GM19438 (cell line): ENCODE results near the gene C11orf42.
"Not testable (repeated sequence)": the region's sequence is repeated elsewhere in the genome, so short reads cannot be mapped to it uniquely, and the experiment has no call there.

Source experiments
- ATAC-seq: cut with Tn5 transposase; IDR thresholded peaks from one replicate; pipeline ENCODE4 v1.9.1; 2021; ENCODE audit warnings: low read depth; ENCODE audit not compliant: unreplicated experiment

C11orf42 gene

GRCh38 chr11:6219359-6219758 lies 14.0 kb downstream of the C11orf42 start:
- no peak for ATAC-seq

GRCh38 chr11:6223854-6224253 lies 18.5 kb downstream of the C11orf42 start:
- no peak for ATAC-seq

- ATAC-seq: no peak
These were observed 19.1 kb downstream of the C11orf42 start for GRCh38 chr11:6224421-6224820.

- no peak for ATAC-seq
These were observed 19.7 kb downstream of the C11orf42 start for GRCh38 chr11:6225024-6225423.

- no peak for ATAC-seq
These were observed 20.5 kb downstream of the C11orf42 start for GRCh38 chr11:6225896-6226295.

- no peak for ATAC-seq
These were observed 23.2 kb downstream of the C11orf42 start for GRCh38 chr11:6228520-6228919.

GRCh38 chr11:6229911-6230310 lies 24.6 kb downstream of the C11orf42 start:
- ATAC-seq: no peak

- no peak for ATAC-seq
These were observed 27.5 kb downstream of the C11orf42 start for GRCh38 chr11:6232899-6233298.

GRCh38 chr11:6233984-6234386 lies 28.6 kb downstream of the C11orf42 start:
- ATAC-seq: no peak

GRCh38 chr11:6234387-6235107 lies 29.2 kb downstream of the C11orf42 start, which contains the start of gene FHIP1B:
Gene FHIP1B, minus strand, starts transcription at chr11:6234636. Its CDS starts 10,120 bp downstream, at chr11:6224516.
- ATAC-seq: peak; percentile 93

- ATAC-seq: no peak
These were observed 31.9 kb downstream of the C11orf42 start for GRCh38 chr11:6237266-6237665.

GRCh38 chr11:6237761-6238302 lies 32.5 kb downstream of the C11orf42 start:
- no peak for ATAC-seq

- no peak for ATAC-seq
These were observed 33.5 kb downstream of the C11orf42 start, which contains the start of gene CNGA4 for GRCh38 chr11:6238902-6239301. Gene CNGA4, plus strand, starts transcription at chr11:6239089. Its CDS starts 118 bp downstream, at chr11:6239207.

GRCh38 chr11:6240139-6240538 lies 34.8 kb downstream of the C11orf42 start:
- no peak for ATAC-seq

- no peak for ATAC-seq
These were observed 35.4 kb downstream of the C11orf42 start for GRCh38 chr11:6240781-6241180.

- ATAC-seq: no peak
These were observed 36.0 kb downstream of the C11orf42 start for GRCh38 chr11:6241316-6241715.

GRCh38 chr11:6245536-6245935 lies 40.2 kb downstream of the C11orf42 start:
- no peak for ATAC-seq

GRCh38 chr11:6248248-6248647 lies 42.9 kb downstream of the C11orf42 start:
- ATAC-seq: no peak

- ATAC-seq: not testable (repeated sequence)
These were observed 43.5 kb downstream of the C11orf42 start for GRCh38 chr11:6248897-6249296.

- ATAC-seq: no peak
These were observed 44.6 kb downstream of the C11orf42 start for GRCh38 chr11:6249770-6250555.

- peak; percentile 95 for ATAC-seq
These were observed 45.9 kb downstream of the C11orf42 start for GRCh38 chr11:6251120-6251733.
